ENCODE results near the gene SUSD5. TPM values are rescaled to one million over a fixed set of nuclear protein-coding genes. Genes with fewer than 3 reads are reported as not detected.

Gene SUSD5
- total and polyA plus RNA-seq, 2 of the 4 experiments (the other 2 are of a cell fraction), result 1.4 to 2.9 TPM

DNA sequence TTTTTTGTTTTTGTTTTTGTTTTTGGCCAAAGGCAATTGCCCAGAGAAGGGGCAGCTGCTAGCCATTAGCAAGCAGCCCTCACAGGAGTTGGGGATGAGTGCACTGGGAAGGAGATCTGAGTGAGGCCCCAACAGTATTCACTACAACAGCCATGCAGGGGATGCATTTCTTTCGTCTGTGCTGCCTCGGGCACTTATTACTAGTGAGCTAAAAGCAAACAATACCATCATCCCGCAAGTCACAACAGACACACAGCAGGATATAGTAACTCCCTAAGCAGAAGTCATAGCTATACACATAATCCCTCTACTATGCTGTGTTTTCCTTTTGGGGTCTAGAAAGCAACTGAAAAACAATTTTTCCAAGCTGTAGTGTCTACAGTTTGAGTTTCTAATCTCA is 77.6 kb downstream of the SUSD5 start:
- Histone ChIP-seq H4K8ac (ENCODE audit: low read depth in 2 of 2, low read length in 2 of 2) (no peak overlapping the region), H3K14ac (replicated peaks; ENCODE audit: low read depth, low read length) (no peak overlapping the region), H3K4me3 (ENCODE audit: insufficient read depth, low read depth, low read length) (no peak overlapping the region), H2AK9ac (replicated peaks; ENCODE audit: low read depth, low read length, poor library complexity) (no peak overlapping the region), H3K23ac (ENCODE audit: low read depth, low read length) (no peak overlapping the region), H4K5ac (ENCODE audit: low read depth, low read length) (no peak overlapping the region), H3K9me1 (ENCODE audit: insufficient read depth, low read length) (peaks cover 7% of the 10 kb centered on the region; the same call in 1 of the 2 replicates), H2BK20ac (ENCODE audit: low read depth, low read length) (no peak overlapping the region), H3K36me3 (ENCODE audit: control insufficient read depth, insufficient read depth, low read length) (peaks cover 15% of the 10 kb centered on the region), H4K91ac (ENCODE audit: insufficient read depth, low read depth, low read length) (no peak overlapping the region), H3K4me2 (ENCODE audit: low read depth, low read length) (no peak overlapping the region), H3K79me1 (ENCODE audit: low read depth in 1 of 2, low read length in 2 of 2) (peaks cover 0 to 3% of the 10 kb centered on the region in 2 experiments; a peak in 1 of 4 replicates), H3K27me3 (ENCODE audit: control insufficient read depth, insufficient read depth, low read length) (no peaks in the 10 kb centered on the region), H2BK120ac (ENCODE audit: low read depth, low read length) (no peak overlapping the region), H3K9me3 (ENCODE audit: control insufficient read depth, insufficient read depth, low read length) (no peaks in the 10 kb centered on the region), H4K20me1 (ENCODE audit: insufficient read depth, low read length) (no peaks in the 10 kb centered on the region; the same call in 1 of the 2 replicates), H2AK5ac (ENCODE audit: low read depth, low read length) (no peak overlapping the region), H3K18ac (ENCODE audit: low read depth, low read length) (no peak overlapping the region), H3K27ac (ENCODE audit: insufficient read depth, low read length) (no peak overlapping the region), H3K4ac (ENCODE audit: low read depth, low read length) (no peak overlapping the region), H2AFZ (replicated peaks; ENCODE audit: low read length, poor library complexity) (no peak overlapping the region), H3K9ac (ENCODE audit: low read depth, low read length) (no peak overlapping the region), H3K4me1 (ENCODE audit: control insufficient read depth, insufficient read depth, low read length) (peaks cover 3% of the 10 kb centered on the region), H3K56ac (ENCODE audit: extremely low read depth, insufficient read depth, low read length) (no peak overlapping the region), H2BK15ac (ENCODE audit: low read depth, low read length) (no peak overlapping the region), H2BK5ac (ENCODE audit: low read depth, low read length, poor library complexity, severe bottlenecking) (no peak overlapping the region)
- ChIA-PET CTCF (interaction anchor here (0.9 to 1.5 kb wide), 2 partner anchors 9 to 232 kb away, joined by 5 to 6 read pairs; no protein-coding TSS in a partner anchor), POLR2A (ENCODE audit: unreplicated experiment) (no interaction called here)
- no peak for ATAC-seq (ENCODE audit: low read depth)
- in situ Hi-C loops (cut with MboI; ENCODE audit: low sequenced_read_pairs), result no loop called here
- no CpG with 5 or more reads among the region's 3 CpGs for WGBS, 2 experiments (ENCODE audit: extremely low coverage in 2 of 2, insufficient read length in 1 of 2)
- intact Hi-C loops (cut with micrococcal nuclease), result no loop called here
- TF ChIP-seq CHD1 (IDR thresholded peaks at IDR 0.05; ENCODE audit: low read depth, low read length), result no peak
- no peak for TF ChIP-seq POLR2A (IDR thresholded peaks at IDR 0.05; ENCODE audit: low read depth, low read length)
- no peak for TF ChIP-seq MXI1 (IDR thresholded peaks at IDR 0.05; ENCODE audit: borderline replicate concordance, low read depth, low read length)
- TF ChIP-seq RCOR1 (IDR thresholded peaks at IDR 0.05; ENCODE audit: insufficient replicate concordance, low read length), result no peak
- no peak for TF ChIP-seq FOS (IDR thresholded peaks at IDR 0.05; ENCODE audit: low read depth, low read length)
- TF ChIP-seq, protein P1, sequence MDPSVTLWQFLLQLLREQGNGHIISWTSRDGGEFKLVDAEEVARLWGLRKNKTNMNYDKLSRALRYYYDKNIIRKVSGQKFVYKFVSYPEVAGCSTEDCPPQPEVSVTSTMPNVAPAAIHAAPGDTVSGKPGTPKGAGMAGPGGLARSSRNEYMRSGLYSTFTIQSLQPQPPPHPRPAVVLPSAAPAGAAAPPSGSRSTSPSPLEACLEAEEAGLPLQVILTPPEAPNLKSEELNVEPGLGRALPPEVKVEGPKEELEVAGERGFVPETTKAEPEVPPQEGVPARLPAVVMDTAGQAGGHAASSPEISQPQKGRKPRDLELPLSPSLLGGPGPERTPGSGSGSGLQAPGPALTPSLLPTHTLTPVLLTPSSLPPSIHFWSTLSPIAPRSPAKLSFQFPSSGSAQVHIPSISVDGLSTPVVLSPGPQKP (IDR thresholded peaks at IDR 0.05; ENCODE audit: borderline replicate concordance, low read depth, low read length), result no peak
- no peak for TF ChIP-seq RFX5 (IDR thresholded peaks at IDR 0.05; ENCODE audit: low read depth, low read length)
- TF ChIP-seq RAD21 (IDR thresholded peaks at IDR 0.05; ENCODE audit: low read length), result no peak
- TF ChIP-seq MAZ (IDR thresholded peaks at IDR 0.05; ENCODE audit: borderline replicate concordance, low read depth, low read length), result no peak
- TF ChIP-seq, protein P2, sequence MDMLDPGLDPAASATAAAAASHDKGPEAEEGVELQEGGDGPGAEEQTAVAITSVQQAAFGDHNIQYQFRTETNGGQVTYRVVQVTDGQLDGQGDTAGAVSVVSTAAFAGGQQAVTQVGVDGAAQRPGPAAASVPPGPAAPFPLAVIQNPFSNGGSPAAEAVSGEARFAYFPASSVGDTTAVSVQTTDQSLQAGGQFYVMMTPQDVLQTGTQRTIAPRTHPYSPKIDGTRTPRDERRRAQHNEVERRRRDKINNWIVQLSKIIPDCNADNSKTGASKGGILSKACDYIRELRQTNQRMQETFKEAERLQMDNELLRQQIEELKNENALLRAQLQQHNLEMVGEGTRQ (IDR thresholded peaks at IDR 0.05; ENCODE audit: low read depth, low read length), result no peak
- TF ChIP-seq SMC3 (IDR thresholded peaks at IDR 0.05; ENCODE audit: low read depth, low read length), result no peak
- no peak for TF ChIP-seq NFE2L2 (IDR thresholded peaks at IDR 0.05; ENCODE audit: low read depth, low read length)
- BruUV-seq (replicated peaks), result no TSS peak
- no peak for DNase-seq
- dilution Hi-C loops (cut with HindIII; ENCODE audit: low sequenced_read_pairs, unreplicated experiment), result loop anchor here (25.0 kb wide), 1 partner anchor 246 kb away; no protein-coding TSS in a partner anchor

Measured in IMR-90 (cell line).